Pulmonary artery endothelial cell (primary cell): ENCODE results near the gene ALKBH8. TPM values are rescaled to one million over a fixed set of nuclear protein-coding genes. Genes with fewer than 3 reads are reported as not detected.

Experiments
- total RNA-seq: library from RNA; depleted of rRNA; stranded (reverse); fragments of >200 nt; gene quantifications from 2 replicates; pipeline ENCODE4 v1.2.3, GENCODE V29; 2014

Gene ALKBH8
- total RNA-seq, 1 donor from 2014 or later = 10.8 TPM

Other genes with a start within 250 kb of the ALKBH8 start
- 9.5 and 17.1 TPM in 2 replicates for gene CWF19L2, start 107.9 kb downstream of the ALKBH8 start, total RNA-seq
- gene ELMOD1, start 25.4 kb upstream of the ALKBH8 start, total RNA-seq = 0.53 and 0.63 TPM in 2 replicates
- gene SLN, start 146.3 kb upstream of the ALKBH8 start, total RNA-seq = not detected in 2 replicates